Mucosa of descending colon (tissue), 3 donors: ENCODE measurements around the gene TSPAN17. TPM values are rescaled to one million over a fixed set of nuclear protein-coding genes. Genes with fewer than 3 reads are reported as not detected.

Source experiments
- ATAC-seq: fragments of 200-7000 bp; cut with Tn5 transposase; one replicate; pipeline ENCODE4 v1.9.1; 2020; ENCODE audit warnings: mild to moderate bottlenecking, moderate library complexity
- DNase-seq, 3 donors: peaks; one replicate each; pipeline ENCODE4 v3.0.0-alpha.2; 2020
- H3K36me3 ChIP-seq: fragments of 200-600 bp; one replicate; pipeline ENCODE4 v1.8.0; 2021; ENCODE audit warnings: low read depth, mild to moderate bottlenecking
- H3K4me1 ChIP-seq: fragments of 200-600 bp; one replicate; pipeline ENCODE4 v1.8.0; 2021; ENCODE audit warnings: low read depth, mild to moderate bottlenecking
- H3K4me3 ChIP-seq: fragments of 200-600 bp; one replicate; pipeline ENCODE4 v1.8.0; 2021; ENCODE audit warnings: mild to moderate bottlenecking
- H3K9me3 ChIP-seq: fragments of 200-600 bp; one replicate; pipeline ENCODE4 v1.8.0; 2021; ENCODE audit warnings: mild to moderate bottlenecking
- intact Hi-C, 2 donors: fragments of 100-400 bp; cut with DNase I in 1 of 2; cut with micrococcal nuclease in 1 of 2; formaldehyde crosslinking; loops; one replicate each; pipeline versions ENCODE4 v1.11.0 to v1.11.1; 2022; cut with DNase I, micrococcal nuclease
- total RNA-seq, 3 donors: library from RNA; stranded (reverse); fragmentation: NEBNext Ultra II Directional in 2 of 3; extraction: Animal tissue kit (Norgen Biotek cat#: 25700) in 2 of 3; gene quantifications; one replicate each; pipeline versions ENCODE4 v1.2.1 to v1.2.4, GENCODE V29; 2021 to 2023
- TF ChIP-seq, protein P1 (sequence below): fragments of 200-600 bp; IDR thresholded peaks from one replicate; pipeline ENCODE4 v1.8.0; 2022; ENCODE audit warnings: antibody characterized with exemption, mild to moderate bottlenecking
- donor health status: DM: no; HTN: no; CAD: no; lungs with moderate emphysema.
- donor health status: DM: no; HTN: no; CAD: no.
- donor health status: DM: no; HTN: yes; CAD: no.

TSPAN17 gene
- total RNA-seq, 3 donors from 2014 or later, result 25.7 to 36.3 (median 31.9) TPM

DNA sequence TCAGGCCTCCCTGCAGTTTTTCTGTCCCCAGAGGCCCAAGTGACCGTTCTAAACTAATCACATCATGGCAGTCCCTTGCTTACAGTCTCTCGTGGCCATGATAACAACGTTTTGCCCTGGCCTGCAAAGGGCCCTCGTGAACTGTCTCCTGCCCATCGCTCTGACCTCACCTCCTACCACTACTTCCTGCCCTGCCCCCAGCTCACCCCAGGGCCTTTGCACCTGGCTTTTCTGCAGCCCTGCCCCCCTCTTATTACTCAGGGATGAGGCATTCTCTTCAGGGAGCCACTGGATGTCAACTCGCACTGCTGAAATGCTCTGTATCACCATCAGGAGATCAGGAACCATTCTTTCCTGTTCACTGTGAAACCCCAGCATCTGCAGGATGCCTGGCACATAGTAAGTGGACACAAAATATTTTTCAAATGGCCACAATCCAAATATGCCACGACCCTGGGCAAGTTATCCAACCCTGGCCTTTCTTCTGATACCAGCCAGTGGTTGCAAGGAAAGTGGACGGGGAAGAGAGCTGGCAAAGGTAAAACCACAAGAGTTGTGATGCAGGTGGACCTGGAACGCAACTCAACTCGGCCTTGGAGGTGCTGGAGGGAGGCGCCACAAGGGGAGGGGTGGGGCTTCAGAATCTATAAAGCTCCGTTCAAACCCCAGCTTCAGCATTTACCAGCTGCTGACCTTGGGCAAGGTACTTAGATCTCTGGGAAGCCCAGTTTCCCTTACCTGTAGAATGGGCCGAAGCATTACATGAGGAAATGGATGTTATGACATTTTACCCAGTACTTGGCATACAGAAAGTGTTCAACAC, 18.7 kb upstream of the TSPAN17 start:
- H3K4me1 ChIP-seq, result peaks cover 12% of the 10 kb centered on the region
- intact Hi-C loops, result no loop called here

DNA sequence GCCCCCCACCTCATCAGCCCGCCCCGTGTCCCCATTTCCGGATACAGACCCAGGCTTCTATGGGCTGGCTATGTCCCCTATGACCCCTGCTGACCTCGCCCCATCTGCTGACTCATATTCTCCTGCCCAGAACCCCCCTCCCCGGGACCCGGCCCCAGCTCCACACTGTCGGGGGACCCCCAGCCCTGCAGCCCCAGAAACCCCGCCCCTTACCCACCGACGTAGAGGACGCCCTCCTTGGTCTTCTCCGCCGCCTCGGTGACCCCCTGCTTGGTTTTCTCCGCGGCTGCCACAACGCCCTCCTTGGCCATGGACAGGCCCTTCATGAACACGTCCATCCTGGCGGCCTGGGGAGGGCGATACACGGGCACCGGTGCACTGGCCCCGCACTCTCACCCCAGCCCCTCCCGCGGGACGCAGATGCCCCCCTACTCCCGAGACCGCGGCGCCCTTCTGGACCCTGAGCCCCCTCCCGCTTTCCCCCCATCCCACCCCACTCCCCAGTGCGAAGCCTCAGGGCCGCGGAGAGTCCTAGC, 17.9 kb upstream of the TSPAN17 start:
- H3K9me3 ChIP-seq, result no peaks in the 10 kb centered on the region
- intact Hi-C loops, result no loop called here
- TF ChIP-seq, protein P1, sequence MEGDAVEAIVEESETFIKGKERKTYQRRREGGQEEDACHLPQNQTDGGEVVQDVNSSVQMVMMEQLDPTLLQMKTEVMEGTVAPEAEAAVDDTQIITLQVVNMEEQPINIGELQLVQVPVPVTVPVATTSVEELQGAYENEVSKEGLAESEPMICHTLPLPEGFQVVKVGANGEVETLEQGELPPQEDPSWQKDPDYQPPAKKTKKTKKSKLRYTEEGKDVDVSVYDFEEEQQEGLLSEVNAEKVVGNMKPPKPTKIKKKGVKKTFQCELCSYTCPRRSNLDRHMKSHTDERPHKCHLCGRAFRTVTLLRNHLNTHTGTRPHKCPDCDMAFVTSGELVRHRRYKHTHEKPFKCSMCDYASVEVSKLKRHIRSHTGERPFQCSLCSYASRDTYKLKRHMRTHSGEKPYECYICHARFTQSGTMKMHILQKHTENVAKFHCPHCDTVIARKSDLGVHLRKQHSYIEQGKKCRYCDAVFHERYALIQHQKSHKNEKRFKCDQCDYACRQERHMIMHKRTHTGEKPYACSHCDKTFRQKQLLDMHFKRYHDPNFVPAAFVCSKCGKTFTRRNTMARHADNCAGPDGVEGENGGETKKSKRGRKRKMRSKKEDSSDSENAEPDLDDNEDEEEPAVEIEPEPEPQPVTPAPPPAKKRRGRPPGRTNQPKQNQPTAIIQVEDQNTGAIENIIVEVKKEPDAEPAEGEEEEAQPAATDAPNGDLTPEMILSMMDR, result no peak
- DNase-seq (no peak), ATAC-seq (no peak)
- H3K4me1 ChIP-seq, result peaks cover 12% of the 10 kb centered on the region
- no peak overlapping the region for H3K4me3 ChIP-seq
- no peaks in the 10 kb centered on the region for H3K36me3 ChIP-seq

More for the DNA sequence above, 18.7 kb upstream of the TSPAN17 start:
- H3K9me3 ChIP-seq, result no peaks in the 10 kb centered on the region
- no peak overlapping the region for H3K4me3 ChIP-seq
- TF ChIP-seq, protein P1, result no peak
- ATAC-seq (no peak), DNase-seq (no peak)
- H3K36me3 ChIP-seq, result no peaks in the 10 kb centered on the region

DNA sequence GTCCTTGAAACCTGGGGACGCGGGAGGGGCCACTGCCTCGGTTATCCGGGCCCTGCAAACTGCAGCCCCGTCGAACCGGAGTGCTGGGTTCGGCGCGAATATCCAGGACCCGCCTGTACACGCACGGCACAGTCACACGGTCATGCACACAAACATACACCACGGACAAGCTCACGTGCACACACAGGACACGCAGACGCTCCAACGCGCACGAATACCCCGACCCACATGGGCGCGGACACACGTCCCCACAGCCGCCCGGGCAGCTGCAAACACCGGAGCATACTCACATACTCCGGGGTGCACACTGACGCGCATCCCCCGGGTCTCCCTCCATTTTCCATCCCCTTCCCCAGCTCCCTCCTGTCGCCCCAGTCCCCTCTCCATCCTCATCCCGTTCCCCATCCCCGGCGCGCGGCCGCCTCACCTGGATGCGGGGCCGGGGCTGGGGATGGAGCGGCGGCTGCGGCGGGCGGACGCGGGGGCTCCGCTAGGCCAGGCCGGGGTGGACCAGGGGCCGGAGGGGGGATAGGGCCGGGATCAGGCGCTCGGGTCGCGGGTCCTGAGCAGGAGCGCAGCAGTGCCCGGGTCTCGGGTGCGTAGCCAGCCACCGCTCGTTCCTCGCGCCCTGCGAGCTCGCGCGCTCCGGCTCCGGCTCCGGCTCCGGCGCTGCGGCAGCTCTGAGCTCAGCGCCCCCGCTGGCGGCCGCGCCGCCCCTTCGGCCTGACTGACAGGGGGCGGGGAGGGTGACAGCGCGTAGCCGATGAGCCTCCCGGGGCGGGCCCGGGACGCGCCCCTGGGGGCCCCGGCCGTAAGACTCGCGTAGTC, 17.2 kb upstream of the TSPAN17 start, which contains the start of the genes EIF4E1B and SNCB:
Gene EIF4E1B (plus strand): TSS at position 823 of the 828 bp plus-strand sequence. CDS start 12,113 bp downstream, outside the sequence.
Gene SNCB (minus strand): TSS at position 682 of the 828 bp plus-strand sequence. CDS start 880 bp downstream, outside the sequence.
- H3K4me1 ChIP-seq, result peaks cover 12% of the 10 kb centered on the region
- intact Hi-C loops, result no loop called here
- H3K4me3 ChIP-seq, result no peak within 1 kb of the TSS
- ATAC-seq (peak; percentile 57), DNase-seq (no peak)
- TF ChIP-seq, protein P1, result no peak
- H3K36me3 ChIP-seq, result no peaks in the 10 kb centered on the region
- H3K9me3 ChIP-seq, result no peaks in the 10 kb centered on the region

DNA sequence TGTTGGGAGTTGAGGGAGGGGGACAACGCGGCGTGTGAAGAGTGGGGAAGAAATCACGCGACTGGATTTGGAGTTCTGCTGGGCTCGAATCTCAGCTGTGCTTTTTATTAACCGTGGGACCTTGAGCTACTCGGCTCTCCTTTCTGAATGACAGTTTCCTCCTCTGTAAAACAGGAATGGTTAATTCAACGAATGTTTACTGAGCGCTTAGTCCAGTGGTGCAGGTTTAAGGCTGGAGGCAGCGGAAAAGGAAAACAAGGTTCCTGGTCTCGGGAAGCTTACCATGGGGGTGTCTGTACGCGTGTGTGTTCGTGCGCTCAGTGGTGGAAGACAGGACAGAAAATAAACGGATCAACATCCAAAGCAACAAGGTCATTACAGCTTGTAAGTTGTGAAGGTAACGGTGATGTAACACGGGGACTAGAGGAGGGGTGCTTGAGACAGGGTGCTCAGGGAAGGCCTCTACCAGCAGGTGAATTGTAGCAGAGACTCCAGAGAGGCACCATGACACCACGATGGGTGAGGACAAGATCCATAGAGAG, 16.5 kb upstream of the TSPAN17 start:
- intact Hi-C loops, result no loop called here
- DNase-seq (no peak), ATAC-seq (no peak)
- Histone ChIP-seq H3K9me3 (no peaks in the 10 kb centered on the region), H3K36me3 (no peaks in the 10 kb centered on the region), H3K4me3 (no peak overlapping the region), H3K4me1 (peaks cover 12% of the 10 kb centered on the region)
- TF ChIP-seq, protein P1, result no peak
